Karpas-422 (cell line): Measurements from ENCODE around the gene GULP1. TPM values are rescaled to one million over a fixed set of nuclear protein-coding genes. Genes with fewer than 3 reads are reported as not detected.

Source experiments
- DNase-seq: peaks from one replicate; pipeline ENCODE4 v3.0.0-alpha.2; 2015
- H2AFZ ChIP-seq: fragments of 200-600 bp; sonication (generic); 2 replicates; pipeline ENCODE4 v1.6.1; 2014; ENCODE audit warnings: antibody characterized with exemption, low read length, mixed read lengths
- H3K27ac ChIP-seq: fragments of 200-600 bp; sonication (generic); 2 replicates; pipeline ENCODE4 v1.5.1; 2014; ENCODE audit warnings: mild to moderate bottlenecking, low read length, moderate library complexity
- H3K27me3 ChIP-seq: fragments of 200-600 bp; sonication (generic); 2 replicates; pipeline ENCODE4 v1.6.1; 2014; ENCODE audit warnings: low read length, mixed read lengths
- H3K36me3 ChIP-seq: fragments of 200-600 bp; sonication (generic); 2 replicates; pipeline ENCODE4 v1.6.1; 2014; ENCODE audit warnings: low read length, mixed read lengths; ENCODE audit not compliant: insufficient read depth
- H3K4me1 ChIP-seq: fragments of 200-600 bp; sonication (generic); 2 replicates; pipeline ENCODE4 v1.6.1; 2014; ENCODE audit warnings: mild to moderate bottlenecking, low read length, mixed read lengths
- H3K4me2 ChIP-seq: fragments of 200-600 bp; sonication (generic); 2 replicates; pipeline ENCODE4 v1.6.1; 2014; ENCODE audit warnings: low read length, low read depth, mild to moderate bottlenecking; ENCODE audit not compliant: poor library complexity, severe bottlenecking
- H3K4me3 ChIP-seq: fragments of 200-600 bp; sonication (generic); 2 replicates; pipeline ENCODE4 v1.5.1; 2014; ENCODE audit warnings: mild to moderate bottlenecking, antibody characterized with exemption, low read length, mixed read lengths
- H3K79me2 ChIP-seq: fragments of 200-600 bp; sonication (generic); 2 replicates; pipeline ENCODE4 v1.6.1; 2014; ENCODE audit warnings: mild to moderate bottlenecking, low read length, mixed read lengths
- H3K9ac ChIP-seq: fragments of 200-600 bp; sonication (generic); 2 replicates; pipeline ENCODE4 v1.6.0; 2014; ENCODE audit warnings: low read length
- H3K9me2 ChIP-seq: fragments of 200-600 bp; sonication (generic), shearing (Covaris generic); replicated peaks from 2 replicates; pipeline ENCODE4 v1.6.0; 2014; ENCODE audit warnings: mild to moderate bottlenecking, low read length, moderate library complexity; ENCODE audit not compliant: insufficient read depth
- H3K9me3 ChIP-seq: fragments of 300-700, 200-600 bp; sonication (generic); 2 replicates; pipeline ENCODE4 v1.6.1; 2014; ENCODE audit warnings: low read length, mixed read lengths
- H4K20me1 ChIP-seq: fragments of 200-600 bp; sonication (generic); 2 replicates; pipeline ENCODE4 v1.6.1; 2014; ENCODE audit warnings: mild to moderate bottlenecking, antibody characterized with exemption, low read length, low read depth; ENCODE audit not compliant: insufficient read depth
- total RNA-seq: library from RNA; depleted of rRNA; stranded (reverse); fragments of >200 nt; shearing (Covaris generic); gene quantifications from 2 replicates; pipeline ENCODE4 v1.2.3, GENCODE V29; 2014; ENCODE audit warnings: low replicate concordance

Gene GULP1
- total RNA-seq, 1 experiment from 2014 or later: 0.41 TPM

- Histone ChIP-seq H3K9me2 (no peaks in the 10 kb centered on the region), H2AFZ (no peak overlapping the region), H3K4me3 (no peak overlapping the region), H3K9ac (no peak overlapping the region), H3K4me1 (no peaks in the 10 kb centered on the region), H3K9me3 (peaks cover 4% of the 10 kb centered on the region; the same call in 1 of the 2 replicates), H3K4me2 (no peak overlapping the region), H3K36me3 (no peaks in the 10 kb centered on the region), H3K79me2 (no peaks in the 10 kb centered on the region), H3K27me3 (no peaks in the 10 kb centered on the region), H3K27ac (no peak overlapping the region), H4K20me1 (no peaks in the 10 kb centered on the region)
- DNase-seq: no peak
Observed at GRCh38 chr2:188414411-188414810, 122.7 kb downstream of the GULP1 start.

- H3K27ac ChIP-seq: no peak overlapping the region
- DNase-seq: no peak
- no peaks in the 10 kb centered on the region for H3K36me3 ChIP-seq
- no peaks in the 10 kb centered on the region for H3K9me2 ChIP-seq
- no peak overlapping the region for H3K4me2 ChIP-seq
- no peaks in the 10 kb centered on the region for H3K79me2 ChIP-seq
- no peak overlapping the region for H3K9ac ChIP-seq
- no peaks in the 10 kb centered on the region for H3K4me1 ChIP-seq
- no peak overlapping the region for H3K4me3 ChIP-seq
- H4K20me1 ChIP-seq: no peaks in the 10 kb centered on the region
- H3K9me3 ChIP-seq: peaks cover 4% of the 10 kb centered on the region; the same call in 1 of the 2 replicates
- H3K27me3 ChIP-seq: no peaks in the 10 kb centered on the region
- no peak overlapping the region for H2AFZ ChIP-seq
Observed at GRCh38 chr2:188414869-188415753, 123.4 kb downstream of the GULP1 start.

DNA sequence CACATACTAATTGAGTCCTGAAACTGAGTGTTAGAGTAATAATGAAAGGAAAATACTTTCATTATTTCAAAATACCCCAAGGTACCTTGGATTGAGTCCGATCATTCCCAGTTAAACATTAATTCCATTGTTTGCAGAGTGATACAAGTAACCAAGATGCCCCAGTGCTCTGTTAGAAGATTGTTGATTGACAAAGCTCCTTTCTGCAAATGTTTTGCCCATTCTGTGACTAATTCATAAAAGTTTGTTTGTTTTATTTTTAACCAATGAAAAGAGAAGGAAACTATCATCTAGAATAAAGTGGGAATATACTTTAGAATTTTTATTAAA, 124.0 kb downstream of the GULP1 start:
- no peak overlapping the region for H2AFZ ChIP-seq
- H3K4me1 ChIP-seq: no peaks in the 10 kb centered on the region
- H3K4me2 ChIP-seq: no peak overlapping the region
- H3K27ac ChIP-seq: no peak overlapping the region
- H3K9me3 ChIP-seq: peaks cover 4% of the 10 kb centered on the region; the same call in 1 of the 2 replicates
- H4K20me1 ChIP-seq: no peaks in the 10 kb centered on the region
- no peak overlapping the region for H3K4me3 ChIP-seq
- H3K27me3 ChIP-seq: no peaks in the 10 kb centered on the region
- no peak overlapping the region for H3K9ac ChIP-seq
- no peaks in the 10 kb centered on the region for H3K9me2 ChIP-seq
- no peaks in the 10 kb centered on the region for H3K36me3 ChIP-seq
- H3K79me2 ChIP-seq: no peaks in the 10 kb centered on the region
- no peak for DNase-seq

- Histone ChIP-seq H2AFZ (no peak overlapping the region), H3K27ac (no peak overlapping the region), H3K4me2 (no peak overlapping the region), H3K79me2 (no peaks in the 10 kb centered on the region), H4K20me1 (no peaks in the 10 kb centered on the region), H3K4me1 (no peaks in the 10 kb centered on the region), H3K36me3 (no peaks in the 10 kb centered on the region), H3K27me3 (no peaks in the 10 kb centered on the region), H3K9ac (no peak overlapping the region), H3K4me3 (no peak overlapping the region), H3K9me2 (no peaks in the 10 kb centered on the region), H3K9me3 (peaks cover 4% of the 10 kb centered on the region; the same call in 1 of the 2 replicates)
- DNase-seq: no peak
Observed at GRCh38 chr2:188416367-188416766, 124.7 kb downstream of the GULP1 start.

DNA sequence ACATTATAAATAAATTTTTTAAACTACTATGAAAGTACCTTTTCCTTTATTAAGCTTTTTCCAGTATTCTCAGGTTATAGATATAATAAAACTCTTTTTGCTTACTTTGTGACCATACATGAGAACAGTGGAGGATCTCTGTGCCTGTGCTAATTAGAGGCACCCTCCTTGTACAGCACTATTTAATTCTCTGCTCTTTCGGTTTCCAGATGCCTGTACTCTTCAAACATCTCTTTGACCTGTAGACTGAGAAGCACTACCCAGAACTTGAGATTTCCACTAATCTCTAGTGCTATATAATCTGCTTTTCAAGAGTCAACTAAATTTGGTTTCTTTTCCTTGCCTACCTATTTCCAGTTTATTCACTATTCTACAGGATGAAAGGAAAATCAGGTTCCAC, 131.1 kb downstream of the GULP1 start:
- H3K27me3 ChIP-seq: no peaks in the 10 kb centered on the region
- H3K79me2 ChIP-seq: no peaks in the 10 kb centered on the region
- no peaks in the 10 kb centered on the region for H3K36me3 ChIP-seq
- no peaks in the 10 kb centered on the region for H3K4me1 ChIP-seq
- no peak for DNase-seq
- H3K9me2 ChIP-seq: no peaks in the 10 kb centered on the region
- no peak overlapping the region for H2AFZ ChIP-seq
- H3K27ac ChIP-seq: no peak overlapping the region
- H3K4me3 ChIP-seq: no peak overlapping the region
- no peak overlapping the region for H3K4me2 ChIP-seq
- no peaks in the 10 kb centered on the region for H4K20me1 ChIP-seq
- no peak overlapping the region for H3K9ac ChIP-seq
- H3K9me3 ChIP-seq: no peaks in the 10 kb centered on the region; the same call in 1 of the 2 replicates

DNA sequence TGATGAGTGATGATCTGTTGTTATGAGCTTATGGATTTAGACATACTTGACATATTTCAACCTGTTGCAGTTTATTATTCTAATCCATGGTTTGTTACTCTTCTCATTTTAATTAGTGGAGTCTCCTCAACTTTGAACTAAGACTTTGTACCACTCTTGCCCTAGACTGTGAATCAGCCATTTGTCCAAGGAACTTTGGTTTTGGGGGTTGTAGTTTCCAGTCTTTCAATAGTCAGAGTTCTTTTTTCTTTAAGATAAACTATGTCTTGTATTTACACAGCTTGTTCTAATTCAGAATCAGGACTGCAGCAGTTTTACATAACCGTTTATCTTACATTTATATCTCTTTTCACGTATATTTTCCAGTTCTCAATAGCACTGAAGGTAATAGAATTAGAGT, 133.6 kb downstream of the GULP1 start:
- Histone ChIP-seq H3K27ac (no peak overlapping the region), H4K20me1 (no peaks in the 10 kb centered on the region), H3K9me3 (no peaks in the 10 kb centered on the region), H3K4me1 (no peaks in the 10 kb centered on the region), H3K36me3 (no peaks in the 10 kb centered on the region), H3K27me3 (no peaks in the 10 kb centered on the region), H3K4me3 (no peak overlapping the region), H2AFZ (no peak overlapping the region), H3K9me2 (no peaks in the 10 kb centered on the region), H3K9ac (no peak overlapping the region), H3K4me2 (no peak overlapping the region), H3K79me2 (no peaks in the 10 kb centered on the region)
- no peak for DNase-seq

DNA sequence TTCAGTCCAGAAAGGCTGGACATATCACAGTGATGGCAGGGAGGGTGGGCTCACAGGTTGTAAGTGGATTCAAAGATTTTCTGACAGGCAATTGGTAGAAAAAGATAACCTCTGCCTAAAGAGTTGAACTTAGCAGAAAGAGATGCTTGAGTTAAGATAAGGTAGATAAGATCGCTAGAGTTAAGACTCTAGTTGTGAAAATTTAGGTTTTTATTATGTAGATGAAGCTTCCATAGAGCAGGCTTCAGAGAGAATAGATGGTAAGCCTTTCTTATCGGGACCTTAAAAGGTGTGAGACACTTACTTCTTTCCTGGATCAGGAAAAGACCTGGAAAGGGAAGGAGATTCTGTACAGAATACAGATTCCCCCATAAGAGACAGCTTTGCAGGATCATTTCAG, 134.4 kb downstream of the GULP1 start:
- DNase-seq: no peak
- Histone ChIP-seq H3K4me1 (no peaks in the 10 kb centered on the region), H3K9me3 (0 out of 2 replicates have a peak, but pooled peaks cover 4% of the 10 kb centered on the region), H3K79me2 (no peaks in the 10 kb centered on the region), H3K4me3 (no peak overlapping the region), H3K27ac (no peak overlapping the region), H3K27me3 (no peaks in the 10 kb centered on the region), H4K20me1 (no peaks in the 10 kb centered on the region), H3K9ac (no peak overlapping the region), H3K9me2 (no peaks in the 10 kb centered on the region), H2AFZ (no peak overlapping the region), H3K36me3 (no peaks in the 10 kb centered on the region), H3K4me2 (no peak overlapping the region)

DNA sequence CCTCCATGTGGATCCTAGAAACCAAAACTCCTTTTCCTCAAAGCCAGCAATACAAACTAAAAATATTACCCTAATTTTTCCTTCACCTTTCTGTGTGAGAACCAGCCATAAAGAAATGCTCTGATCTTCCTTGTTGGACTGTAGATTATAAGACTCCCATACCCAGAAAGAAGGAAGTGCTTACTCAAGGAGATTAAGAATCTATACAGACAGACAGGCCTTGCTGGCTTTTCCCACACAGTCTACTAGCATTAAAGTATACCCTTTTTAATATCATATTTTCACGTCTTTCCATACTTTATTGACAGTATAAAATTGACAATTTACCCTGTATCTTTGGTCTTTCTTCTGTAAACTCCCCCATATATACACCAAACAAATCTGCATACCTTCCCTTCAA, 139.0 kb downstream of the GULP1 start:
- no peaks in the 10 kb centered on the region for H3K79me2 ChIP-seq
- no peaks in the 10 kb centered on the region for H4K20me1 ChIP-seq
- H3K9me3 ChIP-seq: 0 out of 2 replicates have a peak, but pooled peaks cover 4% of the 10 kb centered on the region
- H3K4me2 ChIP-seq: no peak overlapping the region
- no peaks in the 10 kb centered on the region for H3K4me1 ChIP-seq
- H3K27me3 ChIP-seq: no peaks in the 10 kb centered on the region
- H3K9me2 ChIP-seq: no peaks in the 10 kb centered on the region
- H3K27ac ChIP-seq: no peak overlapping the region
- no peaks in the 10 kb centered on the region for H3K36me3 ChIP-seq
- H2AFZ ChIP-seq: no peak overlapping the region
- no peak overlapping the region for H3K9ac ChIP-seq
- no peak for DNase-seq
- no peak overlapping the region for H3K4me3 ChIP-seq
